Suprapubic skin (tissue), 4 donors: Measurements from ENCODE around the gene CFL2. TPM values are rescaled to one million over a fixed set of nuclear protein-coding genes. Genes with fewer than 3 reads are reported as not detected.

Source experiments
- DNase-seq, 2 donors: peaks; one replicate each; pipeline ENCODE4 v3.0.0-alpha.2; 2019; ENCODE audit warnings: low spot score in 2 of 2
- H3K27ac ChIP-seq: fragments of 200-600 bp; sonication (generic); one replicate; pipeline ENCODE4 v1.5.1; 2019
- H3K27me3 ChIP-seq: fragments of 200-600 bp; sonication (generic); one replicate; pipeline ENCODE4 v1.5.1; 2019
- H3K36me3 ChIP-seq: fragments of 200-600 bp; sonication (generic); one replicate; pipeline ENCODE4 v1.5.1; 2019
- H3K4me1 ChIP-seq: fragments of 200-600 bp; sonication (generic); one replicate; pipeline ENCODE4 v1.5.1; 2019
- H3K4me3 ChIP-seq: fragments of 200-600 bp; sonication (generic); one replicate; pipeline ENCODE4 v1.5.1; 2019; ENCODE audit warnings: mild to moderate bottlenecking
- H3K9me3 ChIP-seq: fragments of 200-600 bp; sonication (generic); one replicate; pipeline ENCODE4 v1.5.1; 2019
- EP300 ChIP-seq: sonication (generic); formaldehyde crosslinking; IDR thresholded peaks from one replicate; pipeline ENCODE4 v1.6.1; 2017; ENCODE audit warnings: antibody characterized with exemption
- POLR2A ChIP-seq, 2 donors: fragments of 450-650 bp; IDR thresholded peaks; one replicate each; pipeline ENCODE4 v1.6.1; 2017; ENCODE audit warnings: antibody characterized with exemption in 2 of 2, mild to moderate bottlenecking in 2 of 2, moderate library complexity in 2 of 2
- POLR2AphosphoS5 ChIP-seq, 3 donors: sonication (generic); formaldehyde crosslinking; IDR thresholded peaks; one replicate each; pipeline ENCODE4 v1.6.1; 2017; ENCODE audit warnings: antibody characterized with exemption in 3 of 3
- WGBS: methylation state at CpG from one replicate; pipeline ENCODE4 v1.1.5; 2018; 5-methylcytosine and 5-hydroxymethylcytosine counted together
- total RNA-seq, 4 donors: library from RNA; depleted of rRNA; stranded (reverse); fragments of >200 nt; gene quantifications; one replicate each; pipeline ENCODE4 v1.1.0, GENCODE V29; 2016
- TF ChIP-seq, protein P1 (sequence below), 2 donors: fragments of 200-600 bp in 1 of 2; fragments of 450-650 bp in 1 of 2; sonication (generic) in 1 of 2; IDR thresholded peaks; one replicate each; pipeline ENCODE4 v1.5.1; 2016 to 2019; ENCODE audit warnings: antibody characterized with exemption in 2 of 2, mild to moderate bottlenecking in 1 of 2, moderate library complexity in 1 of 2

CFL2 gene
- total RNA-seq, 4 donors from 2014 or later: 3.7 to 23.9 (median 8.7) TPM

DNA sequence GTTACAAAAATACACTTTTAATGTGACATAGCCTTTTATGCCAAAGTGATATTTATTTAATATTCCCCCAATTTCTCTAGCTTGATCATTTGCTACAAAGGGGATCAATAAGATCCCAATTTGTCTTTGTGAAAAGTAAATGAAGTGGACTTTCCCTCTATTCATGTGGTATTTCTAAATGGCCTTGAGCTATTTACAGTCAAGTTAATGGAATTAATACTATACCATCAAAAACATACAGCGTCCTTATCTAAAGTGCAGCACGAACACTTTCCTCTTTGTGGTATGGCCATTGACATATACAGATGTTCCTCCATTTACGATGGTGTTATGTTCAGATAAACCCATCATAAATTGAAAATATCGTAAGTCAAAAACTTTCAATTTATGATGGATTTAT lies 23.2 kb downstream of the CFL2 start:
- TF ChIP-seq, protein P1, sequence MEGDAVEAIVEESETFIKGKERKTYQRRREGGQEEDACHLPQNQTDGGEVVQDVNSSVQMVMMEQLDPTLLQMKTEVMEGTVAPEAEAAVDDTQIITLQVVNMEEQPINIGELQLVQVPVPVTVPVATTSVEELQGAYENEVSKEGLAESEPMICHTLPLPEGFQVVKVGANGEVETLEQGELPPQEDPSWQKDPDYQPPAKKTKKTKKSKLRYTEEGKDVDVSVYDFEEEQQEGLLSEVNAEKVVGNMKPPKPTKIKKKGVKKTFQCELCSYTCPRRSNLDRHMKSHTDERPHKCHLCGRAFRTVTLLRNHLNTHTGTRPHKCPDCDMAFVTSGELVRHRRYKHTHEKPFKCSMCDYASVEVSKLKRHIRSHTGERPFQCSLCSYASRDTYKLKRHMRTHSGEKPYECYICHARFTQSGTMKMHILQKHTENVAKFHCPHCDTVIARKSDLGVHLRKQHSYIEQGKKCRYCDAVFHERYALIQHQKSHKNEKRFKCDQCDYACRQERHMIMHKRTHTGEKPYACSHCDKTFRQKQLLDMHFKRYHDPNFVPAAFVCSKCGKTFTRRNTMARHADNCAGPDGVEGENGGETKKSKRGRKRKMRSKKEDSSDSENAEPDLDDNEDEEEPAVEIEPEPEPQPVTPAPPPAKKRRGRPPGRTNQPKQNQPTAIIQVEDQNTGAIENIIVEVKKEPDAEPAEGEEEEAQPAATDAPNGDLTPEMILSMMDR (IDR thresholded peaks at IDR 0.05): no peak
- TF ChIP-seq EP300 (no peak), POLR2AphosphoS5 (IDR thresholded peaks at IDR 0.05) (no peak), POLR2A (IDR thresholded peaks at IDR 0.05) (no peak)
- Histone ChIP-seq H3K9me3 (no peaks in the 10 kb centered on the region), H3K27me3 (no peaks in the 10 kb centered on the region), H3K36me3 (no peaks in the 10 kb centered on the region), H3K4me1 (peaks cover 11% of the 10 kb centered on the region), H3K4me3 (no peak overlapping the region), H3K27ac (no peak overlapping the region)
- WGBS: 88% methylated on average over 4 of the region's 4 CpGs
- no peak for DNase-seq

DNA sequence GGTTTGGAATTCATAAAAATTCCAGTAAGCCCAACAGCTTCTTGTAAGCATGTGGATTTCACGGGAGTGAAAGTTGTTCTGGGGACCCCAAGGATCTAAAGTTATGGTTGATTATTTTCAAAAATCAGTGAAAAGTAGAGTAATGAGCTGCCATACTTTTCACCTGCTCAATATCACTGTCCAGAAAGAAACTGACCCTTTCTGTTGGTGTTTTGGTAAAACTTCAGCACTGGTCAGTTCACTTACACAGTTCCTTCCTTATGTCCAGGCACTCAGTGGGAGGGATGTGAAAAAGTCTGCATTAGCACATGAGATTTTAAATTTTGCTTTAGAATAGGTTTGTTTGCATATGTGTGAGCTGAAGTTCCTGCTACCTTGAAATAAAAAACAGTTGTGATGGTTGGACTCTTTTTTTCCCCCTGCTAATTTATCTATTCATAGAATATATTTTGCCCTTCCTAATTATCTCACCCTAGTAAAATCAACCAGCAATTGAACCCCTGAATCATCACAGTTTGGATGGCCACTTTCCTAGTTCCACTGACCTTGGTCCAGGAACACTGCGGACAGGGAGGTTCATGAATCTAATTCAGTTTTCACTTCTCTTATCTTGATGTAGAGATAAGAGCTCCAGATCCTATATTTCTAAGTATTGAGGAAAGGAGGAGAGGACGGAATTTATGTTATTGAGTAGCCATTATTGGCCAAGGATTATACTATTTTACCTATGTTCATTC lies 25.8 kb downstream of the CFL2 start:
- no peaks in the 10 kb centered on the region for H3K36me3 ChIP-seq
- no peak for DNase-seq
- no peak overlapping the region for H3K4me3 ChIP-seq
- no peak for TF ChIP-seq EP300
- TF ChIP-seq POLR2A (IDR thresholded peaks at IDR 0.05): no peak
- TF ChIP-seq, protein P1 (IDR thresholded peaks at IDR 0.05): no peak
- no peak for TF ChIP-seq POLR2AphosphoS5 (IDR thresholded peaks at IDR 0.05)
- peaks cover 4% of the 10 kb centered on the region for H3K27me3 ChIP-seq
- H3K9me3 ChIP-seq: no peaks in the 10 kb centered on the region
- no peak overlapping the region for H3K27ac ChIP-seq
- 87% methylated on average over 3 of the region's 3 CpGs for WGBS
- H3K4me1 ChIP-seq: peaks cover 11% of the 10 kb centered on the region

DNA sequence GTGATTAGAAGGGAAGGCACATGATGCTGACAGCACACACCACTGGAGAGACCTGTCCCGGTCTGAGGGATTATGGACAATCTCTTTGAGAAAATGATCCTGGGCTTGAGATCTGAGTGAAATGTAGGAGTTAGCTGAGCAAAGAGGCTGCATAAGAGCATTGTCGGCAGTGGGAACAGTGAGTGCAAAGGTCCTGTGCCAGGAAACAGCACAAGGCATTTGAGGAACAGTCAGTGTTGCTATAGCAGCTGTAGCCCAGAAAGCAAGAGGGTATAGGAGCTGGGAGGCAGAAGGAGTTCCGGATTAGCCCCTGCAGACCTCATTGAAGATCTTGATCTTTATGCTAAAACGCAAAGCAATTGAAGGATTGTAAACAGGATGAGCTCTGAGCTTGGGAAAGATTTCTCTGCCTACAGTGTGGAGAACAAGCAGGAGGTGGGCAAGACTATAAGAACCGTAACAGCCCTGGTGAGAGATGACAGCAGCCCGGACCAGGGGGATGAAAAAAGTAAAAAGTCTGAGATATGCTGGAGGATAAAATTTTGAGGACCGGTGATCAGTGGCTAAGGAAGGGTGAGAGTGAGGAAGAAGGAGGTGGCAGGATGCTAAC lies 28.5 kb downstream of the CFL2 start:
- 73% methylated on average over 7 of the region's 7 CpGs for WGBS
- no peak for DNase-seq
- TF ChIP-seq POLR2A (IDR thresholded peaks at IDR 0.05) (no peak), POLR2AphosphoS5 (IDR thresholded peaks at IDR 0.05) (no peak), EP300 (no peak)
- TF ChIP-seq, protein P1 (IDR thresholded peaks at IDR 0.05): no peak

DNA sequence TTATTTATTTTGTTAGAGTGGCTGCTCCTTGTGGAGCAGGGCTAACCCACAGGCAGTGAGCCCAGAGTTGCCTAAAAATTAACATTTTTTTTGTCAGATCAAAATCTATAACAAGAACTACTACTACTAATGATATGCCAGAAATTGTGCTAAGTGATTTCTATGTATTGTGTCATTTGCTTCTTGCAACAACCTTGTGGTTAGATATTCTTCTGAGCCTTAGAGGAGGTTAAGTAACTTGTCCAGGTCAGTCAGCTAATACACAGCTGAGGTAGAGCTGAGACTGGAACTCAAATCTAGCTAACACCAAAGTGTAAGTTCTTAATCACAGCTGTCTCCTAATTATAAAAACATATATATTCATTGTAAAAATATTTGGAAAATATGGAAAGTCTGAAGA lies 29.8 kb downstream of the CFL2 start:
- no peaks in the 10 kb centered on the region for H3K36me3 ChIP-seq
- H3K27ac ChIP-seq: no peak overlapping the region
- H3K4me1 ChIP-seq: no peaks in the 10 kb centered on the region
- DNase-seq: no peak
- H3K27me3 ChIP-seq: peaks cover 4% of the 10 kb centered on the region
- H3K4me3 ChIP-seq: no peak overlapping the region
- H3K9me3 ChIP-seq: no peaks in the 10 kb centered on the region
- TF ChIP-seq, protein P1 (IDR thresholded peaks at IDR 0.05): no peak
- TF ChIP-seq POLR2A (IDR thresholded peaks at IDR 0.05) (no peak), EP300 (no peak), POLR2AphosphoS5 (IDR thresholded peaks at IDR 0.05) (no peak)

More for the DNA sequence above, 28.5 kb downstream of the CFL2 start:
- Histone ChIP-seq H3K4me3 (no peak overlapping the region), H3K27me3 (peaks cover 4% of the 10 kb centered on the region), H3K9me3 (no peaks in the 10 kb centered on the region), H3K27ac (no peak overlapping the region), H3K36me3 (no peaks in the 10 kb centered on the region), H3K4me1 (no peaks in the 10 kb centered on the region)

DNA sequence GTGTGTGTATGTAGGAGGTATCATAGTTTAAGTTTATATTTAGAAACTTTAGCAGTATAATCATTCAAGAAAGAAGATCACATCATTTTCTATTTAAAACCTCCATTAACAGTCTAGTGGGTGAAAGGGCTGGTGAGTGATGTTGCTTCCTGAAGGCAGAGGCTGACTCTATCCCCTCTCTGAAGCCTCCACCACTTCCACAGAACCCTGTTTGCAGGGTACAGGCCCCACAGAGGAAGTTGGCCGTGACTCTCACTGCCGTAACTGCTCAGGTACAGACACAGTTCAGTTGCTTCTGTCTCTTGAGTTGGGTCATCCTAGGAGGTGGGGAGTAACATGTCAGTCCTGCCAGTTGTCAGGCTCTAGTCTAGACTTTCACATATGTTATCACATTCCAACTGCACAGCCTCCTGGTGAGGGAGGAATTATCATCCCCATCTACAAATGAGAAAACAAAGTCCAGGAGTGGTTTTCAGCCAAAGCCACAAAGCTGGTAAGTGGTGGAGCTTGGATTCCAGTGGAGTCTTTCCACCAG lies 31.5 kb downstream of the CFL2 start:
- Histone ChIP-seq H3K4me3 (no peak overlapping the region), H3K27ac (no peak overlapping the region), H3K36me3 (no peaks in the 10 kb centered on the region), H3K27me3 (peaks cover 4% of the 10 kb centered on the region), H3K4me1 (no peaks in the 10 kb centered on the region), H3K9me3 (no peaks in the 10 kb centered on the region)
- no peak for DNase-seq
- TF ChIP-seq EP300 (no peak), POLR2AphosphoS5 (IDR thresholded peaks at IDR 0.05) (no peak), POLR2A (IDR thresholded peaks at IDR 0.05) (no peak)
- TF ChIP-seq, protein P1 (IDR thresholded peaks at IDR 0.05): no peak
- WGBS: 80% methylated on average over 1 of the region's 2 CpGs
